Peyer's patch (tissue), 4 donors: ENCODE results near the gene SUGCT. TPM values are rescaled to one million over a fixed set of nuclear protein-coding genes. Genes with fewer than 3 reads are reported as not detected.

ENCODE experiments used
- DNase-seq, 3 donors: peaks; one replicate each; pipeline ENCODE4 v3.0.0-alpha.2; 2017 to 2019
- H3K27ac ChIP-seq, 4 donors: fragments of 200-600 bp; sonication (generic); one replicate each; pipeline ENCODE4 v1.5.1; 2016 to 2019
- H3K27me3 ChIP-seq, 2 donors: fragments of 200-600 bp; sonication (generic); one replicate each; pipeline ENCODE4 v1.5.1; 2019
- H3K36me3 ChIP-seq, 3 donors: fragments of 200-600 bp; sonication (generic); one replicate each; pipeline ENCODE4 v1.5.1; 2016 to 2019
- H3K4me1 ChIP-seq, 4 donors: fragments of 200-600 bp; sonication (generic); one replicate each; pipeline ENCODE4 v1.5.1; 2016 to 2019
- H3K4me3 ChIP-seq, 4 donors: fragments of 200-600 bp; sonication (generic); 1 replicate in 3 of 4; 2 replicates in 1 of 4; pipeline ENCODE4 v1.5.1; 2016 to 2019; ENCODE audit warnings: mild to moderate bottlenecking in 1 of 4
- H3K9me3 ChIP-seq, 4 donors: fragments of 200-600 bp; sonication (generic); one replicate each; pipeline ENCODE4 v1.5.1; 2016 to 2019; ENCODE audit warnings: mild to moderate bottlenecking in 1 of 4
- CTCF ChIP-seq, 6 experiments: fragments of 450-650 bp in 4 of 6; fragments of 200-600 bp in 2 of 6; sonication (generic) in 1 of 6; IDR thresholded peaks; one replicate each; pipeline ENCODE4 v1.5.1; 2017 to 2019; ENCODE audit warnings: antibody characterized with exemption in 6 of 6, mild to moderate bottlenecking in 3 of 6, moderate library complexity in 1 of 6
- POLR2A ChIP-seq, 2 donors: fragments of 450-650 bp; IDR thresholded peaks; one replicate each; pipeline ENCODE4 v1.5.1; 2017; ENCODE audit warnings: antibody characterized with exemption in 2 of 2, mild to moderate bottlenecking in 2 of 2, moderate library complexity in 2 of 2
- total RNA-seq, 4 donors: library from RNA; depleted of rRNA; stranded (reverse); fragments of >200 nt; gene quantifications; one replicate each; pipeline ENCODE4 v1.1.0, GENCODE V29; 2016

SUGCT gene
- total RNA-seq, 4 donors from 2014 or later = 6.4 to 8.9 (median 8.3) TPM; not detected in 1

DNA sequence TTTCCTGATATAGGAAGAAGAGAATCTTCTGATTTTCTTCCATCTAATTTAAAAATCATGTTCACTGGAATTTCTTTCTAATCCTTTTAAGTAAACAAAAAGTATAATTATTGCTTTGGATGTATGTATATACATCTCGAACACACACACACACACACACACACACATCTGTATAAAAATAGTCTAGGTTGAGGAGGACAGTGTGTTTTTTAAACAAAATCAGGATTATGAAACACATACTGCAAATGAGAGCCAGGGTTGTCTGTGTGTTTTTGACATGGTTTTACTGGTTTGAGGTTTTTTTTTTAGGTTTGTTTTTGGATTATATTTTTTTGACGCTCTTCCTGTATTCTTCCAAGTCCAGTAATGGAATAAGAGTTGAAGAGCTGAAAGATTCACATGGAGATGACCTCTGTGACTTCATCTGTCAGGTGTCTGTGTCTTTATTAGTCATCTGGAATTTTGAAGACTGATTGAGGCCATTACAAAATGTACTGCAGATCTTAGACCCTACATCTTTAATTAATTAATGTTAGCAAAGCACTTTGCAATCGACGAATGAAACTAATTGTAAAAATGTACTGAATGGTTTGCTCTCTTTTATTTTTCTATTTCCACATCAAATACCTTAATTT lies 237.1 kb downstream of the SUGCT start:
- DNase-seq = no peak
- Histone ChIP-seq H3K36me3 (no peaks in the 10 kb centered on the region), H3K27me3 (no peaks in the 10 kb centered on the region), H3K4me3 (no peak overlapping the region), H3K4me1 (no peaks in the 10 kb centered on the region), H3K27ac (no peak overlapping the region), H3K9me3 (no peaks in the 10 kb centered on the region)
- no peak for TF ChIP-seq POLR2A (IDR thresholded peaks at IDR 0.05)
- TF ChIP-seq CTCF (IDR thresholded peaks at IDR 0.05) = no peak

DNA sequence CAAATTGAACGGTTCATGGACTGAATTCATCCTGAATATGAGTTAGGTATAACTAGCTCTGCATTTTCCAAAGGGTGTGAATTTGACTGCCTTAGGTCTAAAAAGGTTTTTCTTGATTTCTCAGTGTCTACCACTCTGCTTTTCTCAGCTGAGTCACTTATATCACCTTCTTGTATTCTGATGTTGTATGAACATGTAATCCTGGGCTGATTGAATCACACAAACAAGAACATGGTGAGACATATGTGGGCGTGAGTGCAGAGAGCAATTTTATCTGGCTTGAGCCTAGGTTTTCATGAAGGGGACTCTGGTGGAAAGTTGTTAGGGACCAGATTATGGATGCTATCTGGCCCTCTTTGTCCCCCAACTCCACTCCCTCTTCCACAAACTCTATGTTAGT lies 239.8 kb downstream of the SUGCT start:
- TF ChIP-seq POLR2A (IDR thresholded peaks at IDR 0.05) (no peak), CTCF (IDR thresholded peaks at IDR 0.05) (no peak)
- Histone ChIP-seq H3K4me3 (no peak overlapping the region), H3K27ac (no peak overlapping the region), H3K36me3 (no peaks in the 10 kb centered on the region), H3K9me3 (no peaks in the 10 kb centered on the region), H3K27me3 (no peaks in the 10 kb centered on the region), H3K4me1 (no peaks in the 10 kb centered on the region)
- no peak for DNase-seq

DNA sequence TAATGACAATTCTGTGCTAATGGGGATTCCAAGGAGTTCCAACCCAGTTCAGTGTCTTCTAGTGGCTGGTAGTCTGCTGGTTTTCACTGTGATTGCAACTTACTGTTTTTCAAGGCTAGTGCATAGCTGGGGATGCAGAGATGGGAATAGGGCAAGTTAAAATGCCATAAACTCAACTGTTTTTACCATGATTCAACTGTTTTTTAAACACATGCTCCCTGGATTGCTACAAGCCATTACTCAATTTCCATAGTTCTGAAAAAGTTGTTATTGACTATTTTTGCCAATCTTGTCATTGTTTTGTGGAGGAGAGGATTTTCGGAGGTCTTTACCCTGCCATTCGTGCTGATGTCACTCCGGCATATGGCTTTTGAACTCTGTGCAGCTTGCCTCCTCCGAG lies 245.3 kb downstream of the SUGCT start:
- H3K4me1 ChIP-seq = no peaks in the 10 kb centered on the region
- H3K36me3 ChIP-seq = no peaks in the 10 kb centered on the region
- TF ChIP-seq POLR2A (IDR thresholded peaks at IDR 0.05) (no peak), CTCF (IDR thresholded peaks at IDR 0.05) (no peak)
- H3K27ac ChIP-seq = no peak overlapping the region
- no peaks in the 10 kb centered on the region for H3K27me3 ChIP-seq
- no peak for DNase-seq
- no peak overlapping the region for H3K4me3 ChIP-seq
- H3K9me3 ChIP-seq = no peaks in the 10 kb centered on the region

GRCh38 chr7:40382145-40382544 lies 247.3 kb downstream of the SUGCT start:
- Histone ChIP-seq H3K4me3 (no peak overlapping the region), H3K9me3 (no peaks in the 10 kb centered on the region), H3K36me3 (no peaks in the 10 kb centered on the region), H3K4me1 (no peaks in the 10 kb centered on the region), H3K27ac (no peak overlapping the region), H3K27me3 (no peaks in the 10 kb centered on the region)
- DNase-seq = no peak
- TF ChIP-seq POLR2A (IDR thresholded peaks at IDR 0.05) (no peak), CTCF (IDR thresholded peaks at IDR 0.05) (no peak)

- Histone ChIP-seq H3K9me3 (no peaks in the 10 kb centered on the region), H3K27me3 (no peaks in the 10 kb centered on the region), H3K4me1 (no peaks in the 10 kb centered on the region), H3K27ac (no peak overlapping the region), H3K36me3 (no peaks in the 10 kb centered on the region), H3K4me3 (no peak overlapping the region)
- TF ChIP-seq POLR2A (IDR thresholded peaks at IDR 0.05) = no peak
- TF ChIP-seq CTCF (IDR thresholded peaks at IDR 0.05) = no peak
- DNase-seq = no peak
Measured at GRCh38 chr7:40393660-40394059, 258.9 kb downstream of the SUGCT start.

- Histone ChIP-seq H3K27ac (no peak overlapping the region), H3K27me3 (no peaks in the 10 kb centered on the region)
- TF ChIP-seq CTCF (IDR thresholded peaks at IDR 0.05) (no peak), POLR2A (IDR thresholded peaks at IDR 0.05) (no peak)
Measured at GRCh38 chr7:40394400-40394799, 259.6 kb downstream of the SUGCT start.

More at GRCh38 chr7:40394400-40394799, 259.6 kb downstream of the SUGCT start:
- DNase-seq = no peak
- no peaks in the 10 kb centered on the region for H3K9me3 ChIP-seq
- H3K36me3 ChIP-seq = no peaks in the 10 kb centered on the region
- no peaks in the 10 kb centered on the region for H3K4me1 ChIP-seq
- H3K4me3 ChIP-seq = no peak overlapping the region
